Body of pancreas (tissue), 4 donors: ENCODE measurements around the gene S1PR3.

Source experiments
- CTCF ChIP-seq, 7 experiments: fragments of 450-650 bp in 4 of 7; fragments of 200-600 bp in 3 of 7; sonication (generic) in 3 of 7; IDR thresholded peaks; one replicate each; pipeline ENCODE4 v1.5.1; 2016 to 2019; ENCODE audit warnings: antibody characterized with exemption in 7 of 7
- POLR2A ChIP-seq, 3 donors: fragments of 450-650 bp; IDR thresholded peaks; one replicate each; pipeline ENCODE4 v1.6.1; 2016; ENCODE audit warnings: antibody characterized with exemption in 3 of 3, mild to moderate bottlenecking in 2 of 3

GRCh38 chr9:88985616-88986015 is 5.7 kb upstream of the S1PR3 start:
- TF ChIP-seq CTCF (IDR thresholded peaks at IDR 0.05) (no peak), POLR2A (IDR thresholded peaks at IDR 0.05) (no peak)
